Measurements from ENCODE around the gene CELF4. TPM values are rescaled to one million over a fixed set of nuclear protein-coding genes. Genes with fewer than 3 reads are reported as not detected.

CELF4 gene
- total RNA-seq, 3 donors from 2014 or later (not counting 1 experiment from before 2014, with no cell fraction given), result not detected

DNA sequence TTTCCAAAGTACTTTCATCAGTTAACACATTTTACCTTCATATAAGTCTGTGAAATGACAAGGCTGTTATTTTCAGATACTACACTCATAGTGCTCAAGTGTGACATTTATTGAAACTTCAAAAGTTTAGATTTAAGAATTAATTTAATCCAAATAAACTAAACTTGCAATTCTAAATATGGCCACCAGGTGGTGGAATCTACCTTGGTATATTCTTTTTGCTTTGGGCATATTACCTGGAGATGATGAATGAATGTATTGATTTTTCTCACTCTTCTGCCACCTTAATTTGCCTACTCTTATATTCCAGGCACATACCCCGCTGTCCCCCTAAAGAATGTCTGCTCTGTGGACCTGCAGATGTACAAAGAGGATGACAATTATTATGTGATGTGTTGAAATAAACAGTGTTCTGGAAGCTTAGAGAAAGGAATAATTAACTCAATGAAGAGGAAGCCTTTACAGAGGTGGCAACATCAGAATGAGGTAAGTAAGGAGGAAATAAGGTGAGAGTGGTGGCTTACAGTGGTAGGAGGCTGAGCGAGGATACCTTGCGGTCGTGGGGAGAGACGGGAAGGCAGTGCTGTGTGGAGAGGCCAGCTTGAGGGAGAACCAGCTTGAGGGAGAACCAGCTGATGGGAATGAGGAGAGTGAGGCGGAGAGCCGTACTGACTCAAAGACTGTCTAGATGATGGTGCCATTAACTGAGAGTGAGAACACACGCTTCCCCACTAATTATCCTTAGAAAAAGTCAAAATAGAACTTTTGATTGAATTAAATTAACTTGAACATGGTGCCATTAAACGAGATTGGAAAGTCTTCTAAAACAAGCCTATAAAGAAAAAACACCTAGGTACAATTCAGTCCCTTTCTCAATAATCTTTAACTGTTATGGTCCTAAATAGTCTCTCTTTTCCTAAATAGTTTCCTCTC, 179.5 kb downstream of the CELF4 start:
- no peak for ATAC-seq
- Mint-ChIP-seq H3K9me3 (no peaks in the 10 kb centered on the region), H3K4me1 (no peaks in the 10 kb centered on the region), H3K4me3 (no peak overlapping the region), H3K27ac (no peak overlapping the region), H3K36me3 (no peaks in the 10 kb centered on the region), H3K27me3 (ENCODE audit: low read depth in 2 of 2) (peaks cover 0 to 3% of the 10 kb centered on the region in 2 donors)
- TF ChIP-seq, protein P1, sequence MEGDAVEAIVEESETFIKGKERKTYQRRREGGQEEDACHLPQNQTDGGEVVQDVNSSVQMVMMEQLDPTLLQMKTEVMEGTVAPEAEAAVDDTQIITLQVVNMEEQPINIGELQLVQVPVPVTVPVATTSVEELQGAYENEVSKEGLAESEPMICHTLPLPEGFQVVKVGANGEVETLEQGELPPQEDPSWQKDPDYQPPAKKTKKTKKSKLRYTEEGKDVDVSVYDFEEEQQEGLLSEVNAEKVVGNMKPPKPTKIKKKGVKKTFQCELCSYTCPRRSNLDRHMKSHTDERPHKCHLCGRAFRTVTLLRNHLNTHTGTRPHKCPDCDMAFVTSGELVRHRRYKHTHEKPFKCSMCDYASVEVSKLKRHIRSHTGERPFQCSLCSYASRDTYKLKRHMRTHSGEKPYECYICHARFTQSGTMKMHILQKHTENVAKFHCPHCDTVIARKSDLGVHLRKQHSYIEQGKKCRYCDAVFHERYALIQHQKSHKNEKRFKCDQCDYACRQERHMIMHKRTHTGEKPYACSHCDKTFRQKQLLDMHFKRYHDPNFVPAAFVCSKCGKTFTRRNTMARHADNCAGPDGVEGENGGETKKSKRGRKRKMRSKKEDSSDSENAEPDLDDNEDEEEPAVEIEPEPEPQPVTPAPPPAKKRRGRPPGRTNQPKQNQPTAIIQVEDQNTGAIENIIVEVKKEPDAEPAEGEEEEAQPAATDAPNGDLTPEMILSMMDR (IDR thresholded peaks at IDR 0.05), result peak; percentile 79
- H3K9me3 ChIP-seq (ENCODE audit: control insufficient read depth, insufficient read depth, low read length), result no peaks in the 10 kb centered on the region
- DNase-seq, result peak in 1 of 2 donors; percentile 63
- no peak overlapping the region for H3K27ac ChIP-seq (ENCODE audit: low read length)
- peaks cover 2% of the 10 kb centered on the region for H3K27me3 ChIP-seq (ENCODE audit: control insufficient read depth, insufficient read depth, low read length)
- 87% methylated on average over 8 of the region's 9 CpGs for WGBS (ENCODE audit: insufficient coverage)
- no peak overlapping the region for H3K4me3 ChIP-seq (ENCODE audit: low read length)
- H3K36me3 ChIP-seq (ENCODE audit: control insufficient read depth, insufficient read depth, low read length), result no peaks in the 10 kb centered on the region
- intact Hi-C loops (cut with micrococcal nuclease), result no loop called here
- no peaks in the 10 kb centered on the region for H3K4me1 ChIP-seq (ENCODE audit: control insufficient read depth, insufficient read depth, low read length)

DNA sequence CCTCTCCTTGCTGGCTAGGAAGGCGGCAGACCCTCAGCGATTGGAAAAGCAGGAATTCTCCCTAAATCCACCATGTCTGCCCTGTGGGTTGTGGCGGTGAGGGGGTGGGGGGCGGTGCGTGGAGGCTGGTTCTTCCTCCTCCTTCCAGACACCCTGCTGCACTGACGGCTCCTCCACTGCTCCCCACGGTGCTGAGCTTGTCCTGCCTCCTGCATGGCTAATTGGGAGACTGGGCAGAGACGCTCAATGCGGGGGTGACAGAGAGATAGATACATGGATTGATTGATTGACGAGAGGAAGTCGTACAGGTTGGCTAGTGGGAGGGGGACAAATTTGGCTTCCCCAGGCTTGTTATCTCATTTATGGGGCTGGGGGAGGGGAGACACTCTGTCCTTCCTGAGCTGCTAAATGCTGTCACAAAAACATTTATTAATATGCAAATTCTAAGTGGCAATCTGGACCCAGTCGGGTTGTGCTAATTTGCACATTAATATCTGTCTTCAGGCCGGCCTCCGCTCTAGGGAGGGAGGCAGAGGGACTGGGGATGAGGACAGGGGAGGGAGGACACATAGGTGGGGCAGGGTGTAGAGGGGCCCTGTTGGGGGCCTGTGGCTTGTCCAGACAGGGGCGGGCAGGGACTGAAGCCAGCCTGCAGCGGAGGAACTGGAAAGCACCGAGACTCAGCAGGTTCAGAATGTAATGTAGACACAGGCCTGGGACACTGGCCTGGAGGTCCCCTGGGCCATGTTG, 181.6 kb downstream of the CELF4 start:
- intact Hi-C loops (cut with micrococcal nuclease), result no loop called here
- Mint-ChIP-seq H3K4me3 (no peak overlapping the region), H3K36me3 (no peaks in the 10 kb centered on the region), H3K27me3 (ENCODE audit: low read depth in 2 of 2) (peaks cover 0 to 10% of the 10 kb centered on the region in 2 donors), H3K9me3 (peaks cover 0 to 7% of the 10 kb centered on the region in 2 donors), H3K4me1 (no peaks in the 10 kb centered on the region), H3K27ac (no peak overlapping the region)
- DNase-seq (no peak), ATAC-seq (no peak)
- peaks cover 2% of the 10 kb centered on the region for H3K27me3 ChIP-seq (ENCODE audit: control insufficient read depth, insufficient read depth, low read length)
- no peak overlapping the region for H3K27ac ChIP-seq (ENCODE audit: low read length)
- no peaks in the 10 kb centered on the region for H3K9me3 ChIP-seq (ENCODE audit: control insufficient read depth, insufficient read depth, low read length)
- no peak overlapping the region for H3K4me3 ChIP-seq (ENCODE audit: low read length)
- no peaks in the 10 kb centered on the region for H3K36me3 ChIP-seq (ENCODE audit: control insufficient read depth, insufficient read depth, low read length)
- TF ChIP-seq, protein P1 (IDR thresholded peaks at IDR 0.05), result no peak
- 66% methylated on average over 17 of the region's 17 CpGs for WGBS (ENCODE audit: insufficient coverage)
- H3K4me1 ChIP-seq (ENCODE audit: control insufficient read depth, insufficient read depth, low read length), result no peaks in the 10 kb centered on the region

DNA sequence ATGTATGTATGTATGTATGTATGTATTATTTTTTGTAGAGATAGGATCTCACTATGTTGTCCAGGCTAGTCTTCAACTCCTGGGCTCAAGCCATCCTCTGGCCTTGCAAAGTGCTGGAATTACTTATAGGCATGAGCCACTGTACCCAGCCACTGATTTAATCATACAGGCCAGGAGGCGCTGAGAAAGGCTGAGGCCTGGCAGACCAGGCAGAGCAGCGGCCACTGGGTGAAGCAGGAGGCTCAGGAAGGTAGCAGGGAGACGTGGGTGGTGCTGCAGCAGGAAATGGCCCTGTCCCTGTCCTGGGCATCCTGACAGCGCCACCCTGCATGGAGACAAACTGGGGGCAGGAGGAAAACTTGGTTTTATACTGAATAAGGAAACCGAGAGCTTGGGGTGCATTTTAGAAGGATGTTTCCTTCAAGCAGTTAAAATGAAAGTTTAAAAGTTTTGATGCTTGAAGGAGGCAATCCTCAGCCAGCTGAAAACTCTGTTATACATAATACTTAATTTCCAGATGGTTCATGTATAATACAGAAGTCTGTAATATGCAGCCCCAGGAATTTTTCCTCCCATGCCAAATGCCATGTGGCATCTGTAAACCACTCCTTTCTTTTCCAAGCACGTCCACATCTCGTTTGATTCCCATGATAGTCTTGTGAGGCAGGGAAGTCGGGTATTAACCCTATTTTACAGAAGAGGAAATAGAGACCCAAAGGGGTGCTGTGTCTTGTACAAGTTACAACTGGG, 182.4 kb downstream of the CELF4 start:
- no peak overlapping the region for H3K4me3 Mint-ChIP-seq
- 61% methylated on average over 8 of the region's 8 CpGs for WGBS (ENCODE audit: insufficient coverage)
- Histone ChIP-seq H3K27ac (ENCODE audit: low read length) (no peak overlapping the region), H3K27me3 (ENCODE audit: control insufficient read depth, insufficient read depth, low read length) (peaks cover 2% of the 10 kb centered on the region), H3K36me3 (ENCODE audit: control insufficient read depth, insufficient read depth, low read length) (no peaks in the 10 kb centered on the region), H3K4me3 (ENCODE audit: low read length) (no peak overlapping the region), H3K9me3 (ENCODE audit: control insufficient read depth, insufficient read depth, low read length) (no peaks in the 10 kb centered on the region), H3K4me1 (ENCODE audit: control insufficient read depth, insufficient read depth, low read length) (no peaks in the 10 kb centered on the region)
- DNase-seq, result no peak
- no peak overlapping the region for H3K27ac Mint-ChIP-seq
- no peaks in the 10 kb centered on the region for H3K36me3 Mint-ChIP-seq
- peaks cover 0 to 10% of the 10 kb centered on the region in 2 donors for H3K27me3 Mint-ChIP-seq (ENCODE audit: low read depth in 2 of 2)
- intact Hi-C loops (cut with micrococcal nuclease), result no loop called here
- no peaks in the 10 kb centered on the region for H3K4me1 Mint-ChIP-seq
- TF ChIP-seq, protein P1 (IDR thresholded peaks at IDR 0.05), result no peak
- peaks cover 0 to 7% of the 10 kb centered on the region in 2 donors for H3K9me3 Mint-ChIP-seq
- ATAC-seq, result no peak
